Right lobe of liver (tissue), 6 donors: ENCODE data around the gene DNAAF8. TPM values are rescaled to one million over a fixed set of nuclear protein-coding genes. Genes with fewer than 3 reads are reported as not detected.

Source experiments
- ATAC-seq, 4 donors: fragments of 200-7000 bp; cut with Tn5 transposase; one replicate each; pipeline ENCODE4 v1.9.1; 2020; ENCODE audit warnings: mild to moderate bottlenecking in 4 of 4, moderate library complexity in 4 of 4
- DNase-seq, 3 donors: peaks; one replicate each; pipeline ENCODE4 v3.0.0-alpha.2; 2020
- H3K27ac ChIP-seq, 3 donors: fragments of 200-600 bp; one replicate each; pipeline ENCODE4 v1.8.0; 2022
- H3K27me3 ChIP-seq, 2 donors: fragments of 200-600 bp; one replicate each; pipeline ENCODE4 v1.8.0; 2022
- H3K36me3 ChIP-seq, 4 donors: fragments of 200-600 bp; sonication (generic) in 1 of 4; one replicate each; pipeline versions ENCODE4 v1.5.1 to v1.8.0; 2017 to 2022; ENCODE audit warnings: control low read depth in 1 of 4
- H3K4me1 ChIP-seq, 4 donors: fragments of 200-600 bp; sonication (generic) in 1 of 4; one replicate each; pipeline versions ENCODE4 v1.5.1 to v1.8.0; 2017 to 2022; ENCODE audit warnings: control low read depth in 1 of 4
- H3K4me3 ChIP-seq, 3 donors: fragments of 200-600 bp; one replicate each; pipeline ENCODE4 v1.8.0; 2022
- H3K9me3 ChIP-seq, 4 donors: fragments of 200-600 bp; sonication (generic) in 1 of 4; one replicate each; pipeline versions ENCODE4 v1.5.1 to v1.8.0; 2017 to 2022; ENCODE audit warnings: control low read depth in 1 of 4
- CTCF ChIP-seq, 4 donors: fragments of 200-600 bp in 3 of 4; fragments of 450-650 bp in 1 of 4; IDR thresholded peaks; one replicate each; pipeline versions ENCODE4 v1.5.1 to v1.8.0; 2016 to 2022; ENCODE audit warnings: antibody characterized with exemption in 4 of 4, mild to moderate bottlenecking in 2 of 4
- POLR2A ChIP-seq: fragments of 450-650 bp; IDR thresholded peaks from one replicate; pipeline ENCODE4 v1.6.1; 2017; ENCODE audit warnings: antibody characterized with exemption, mild to moderate bottlenecking
- whole genome bisulfite sequencing: methylation state at CpG from one replicate; pipeline ENCODE4 v1.1.6; 2018; ENCODE audit warnings: low coverage, low lambda C conversion rate; ENCODE audit not compliant: insufficient coverage; ENCODE audit errors: missing lambda C conversion rate; 5-methylcytosine and 5-hydroxymethylcytosine counted together
- intact Hi-C, 2 donors: fragments of 100-400 bp; cut with DNase I; formaldehyde crosslinking; loops; one replicate each; pipeline versions ENCODE4 v1.11.2 to v1.14.1; 2022
- total RNA-seq, 6 experiments: library from RNA; depleted of rRNA in 2 of 6; stranded (reverse); fragments of >200 nt in 2 of 6; fragmentation: NEBNext Ultra II Directional in 3 of 6; extraction: Animal tissue kit (Norgen Biotek cat#: 25700) in 3 of 6; gene quantifications; one replicate each; pipeline versions ENCODE4 v1.1.0 to v1.2.4, GENCODE V29; 2016 to 2023
- donor health status: DM: no; HTN: yes; CAD: no.
- donor health status: DM: no; HTN: no; CAD: no.
- donor health status: DM: no; HTN: no; CAD: no.
- donor health status: DM: no; HTN: yes; CAD: no.
- donor health status: DM: no; HTN: yes; CAD: no.

The DNAAF8 gene
- total RNA-seq, 6 experiments from 2014 or later = 0.12 to 0.92 (median 0.42) TPM; not detected in 1

GRCh38 chr16:4724661-4725270 is 9.6 kb upstream of the DNAAF8 start:
- Histone ChIP-seq H3K9me3 (no peaks in the 10 kb centered on the region), H3K27ac (no peak overlapping the region), H3K27me3 (no peaks in the 10 kb centered on the region), H3K4me1 (no peaks in the 10 kb centered on the region), H3K36me3 (peaks cover 0 to 15% (median 6%) of the 10 kb centered on the region in 4 donors), H3K4me3 (no peak overlapping the region)
- ATAC-seq = no peak
- no peak for DNase-seq
- intact Hi-C loops = no loop called here
- TF ChIP-seq POLR2A (no peak), CTCF (IDR thresholded peaks at IDR 0.05) (no peak)
- 87% methylated on average over 6 of the region's 11 CpGs for WGBS

GRCh38 chr16:4726616-4727015 is 7.7 kb upstream of the DNAAF8 start:
- no peaks in the 10 kb centered on the region for H3K9me3 ChIP-seq
- TF ChIP-seq CTCF (IDR thresholded peaks at IDR 0.05) (no peak), POLR2A (no peak)
- H3K27me3 ChIP-seq = no peaks in the 10 kb centered on the region
- ATAC-seq (no peak), DNase-seq (no peak)
- no peaks in the 10 kb centered on the region for H3K4me1 ChIP-seq
- H3K4me3 ChIP-seq = no peak overlapping the region
- no peak overlapping the region for H3K27ac ChIP-seq
- peaks cover 0 to 16% (median 6%) of the 10 kb centered on the region in 4 donors for H3K36me3 ChIP-seq
- intact Hi-C loops = no loop called here
- 86% methylated on average over 6 of the region's 18 CpGs for WGBS

- peaks cover 0 to 6% (median 0%) of the 10 kb centered on the region in 4 donors for H3K4me1 ChIP-seq
- no peaks in the 10 kb centered on the region for H3K9me3 ChIP-seq
- H3K27ac ChIP-seq = no peak overlapping the region
- WGBS = 94% methylated on average over 5 of the region's 8 CpGs
- intact Hi-C loops = no loop called here
- TF ChIP-seq POLR2A (no peak), CTCF (IDR thresholded peaks at IDR 0.05) (no peak)
- no peaks in the 10 kb centered on the region for H3K27me3 ChIP-seq
- ATAC-seq = no peak
- H3K36me3 ChIP-seq = peaks cover 0 to 16% (median 6%) of the 10 kb centered on the region in 4 donors
- H3K4me3 ChIP-seq = no peak overlapping the region
- no peak for DNase-seq
Observed at GRCh38 chr16:4728676-4729075, 5.7 kb upstream of the DNAAF8 start.

GRCh38 chr16:4729876-4730275 is 4.5 kb upstream of the DNAAF8 start:
- no peaks in the 10 kb centered on the region for H3K9me3 ChIP-seq
- H3K4me1 ChIP-seq = peaks cover 0 to 6% (median 0%) of the 10 kb centered on the region in 4 donors
- H3K27me3 ChIP-seq = no peaks in the 10 kb centered on the region
- ATAC-seq (no peak), DNase-seq (no peak)
- TF ChIP-seq CTCF (IDR thresholded peaks at IDR 0.05) (no peak), POLR2A (no peak)
- no peak overlapping the region for H3K27ac ChIP-seq
- peaks cover 0 to 16% (median 6%) of the 10 kb centered on the region in 4 donors for H3K36me3 ChIP-seq
- intact Hi-C loops = loop anchor here in 1 of 2 donors (10.0 kb wide), 1 partner anchor 225 kb away; the partner anchor contains the start of gene SEC14L5
- 94% methylated on average over 13 of the region's 15 CpGs for WGBS
- H3K4me3 ChIP-seq = no peak overlapping the region
